ENCODE data around the gene LPCAT4. TPM values are rescaled to one million over a fixed set of nuclear protein-coding genes. Genes with fewer than 3 reads are reported as not detected.
A peak's percentile ranks its signal among the peaks of the same experiment; 100 is the strongest.

Gene LPCAT4
- total and polyA plus RNA-seq, 9 of the 15 experiments (the other 6 are each of a cell fraction or from before 2014, with no cell fraction given) = 7.3 to 34.3 (median 14.4) TPM

- TF ChIP-seq CREBBP (IDR thresholded peaks at IDR 0.05; ENCODE audit: low read depth, low read length) (no peak), DNMT1 (IDR thresholded peaks at IDR 0.05) (no peak), DLX4 (CRISPR knock-in tag; IDR thresholded peaks at IDR 0.05) (no peak), NFATC3 (IDR thresholded peaks at IDR 0.05) (no peak), ESRRA (IDR thresholded peaks at IDR 0.05; ENCODE audit: borderline replicate concordance, low read depth) (peak; percentile 40; the same call in 1 of the 2 replicates), MNT (conservative IDR thresholded peaks at IDR 0.05) (peak; percentile 96 to 97), CEBPZ (IDR thresholded peaks at IDR 0.05; ENCODE audit: borderline replicate concordance, low read depth, low read length) (no peak), BACH1 (tag; IDR thresholded peaks at IDR 0.05) (no peak), ZKSCAN1 (IDR thresholded peaks at IDR 0.05; ENCODE audit: low read depth, low read length) (peak; percentile 100), ZBTB5 (IDR thresholded peaks at IDR 0.05) (peak; percentile 80), EWSR1 (IDR thresholded peaks at IDR 0.05; ENCODE audit: borderline replicate concordance, low read depth, partially characterized antibody) (no peak), CTCFL (IDR thresholded peaks at IDR 0.05; ENCODE audit: borderline replicate concordance, insufficient read depth, low read depth, low read length, poor library complexity, severe bottlenecking) (peak; percentile 43), RBFOX2 (IDR thresholded peaks at IDR 0.05; ENCODE audit: low read depth, low read length) (peak; percentile 79), SIX5 (IDR thresholded peaks at IDR 0.05; ENCODE audit: borderline replicate concordance in 1 of 2, insufficient read depth in 1 of 2, low read depth in 1 of 2, low read length in 2 of 2) (no peak), RBM14 (IDR thresholded peaks at IDR 0.05; ENCODE audit: borderline replicate concordance, insufficient read depth, low read depth, low read length) (no peak), ZNF174 (CRISPR knock-in tag; IDR thresholded peaks at IDR 0.05) (no peak)
Measured at GRCh38 chr15:34342737-34343575, 24.0 kb downstream of the LPCAT4 start, which contains the start of the genes NOP10 and NUTM1 (continued).

Measured in K562 (cell line).